Type B pancreatic cell (in vitro differentiated cells): ENCODE results near the gene MAP4K5. TPM values are rescaled to one million over a fixed set of nuclear protein-coding genes. Genes with fewer than 3 reads are reported as not detected.

Experiments
- DNase-seq: peaks from one replicate; pipeline ENCODE4 v3.0.0; 2021; ENCODE audit warnings: mixed read lengths; ENCODE audit not compliant: unreplicated experiment; ENCODE audit errors: extremely low spot score
- H3K27ac Mint-ChIP-seq: 2 replicates; pipeline ENCODE4 v1.8.0; 2021; ENCODE audit warnings: mild to moderate bottlenecking, mixed read lengths
- H3K27me3 Mint-ChIP-seq: 2 replicates; pipeline ENCODE4 v1.8.0; 2021; ENCODE audit warnings: mixed read lengths
- H3K36me3 Mint-ChIP-seq: 2 replicates; pipeline ENCODE4 v1.8.0; 2021; ENCODE audit warnings: mixed read lengths
- H3K4me1 Mint-ChIP-seq: one replicate; pipeline ENCODE4 v1.8.0; 2021; ENCODE audit warnings: mixed read lengths; ENCODE audit not compliant: unreplicated experiment
- H3K4me3 Mint-ChIP-seq: 2 replicates; pipeline ENCODE4 v1.8.0; 2021; ENCODE audit warnings: mild to moderate bottlenecking, mixed read lengths
- H3K9me3 Mint-ChIP-seq: 2 replicates; pipeline ENCODE4 v1.8.0; 2021; ENCODE audit warnings: mixed read lengths
- CTCF ChIP-seq: fragments of 200-600 bp; sonication (generic); conservative IDR thresholded peaks from 2 replicates; pipeline ENCODE4 v1.5.0; 2021; ENCODE audit warnings: antibody characterized with exemption, mild to moderate bottlenecking
- total RNA-seq: library from RNA; stranded (reverse); gene quantifications from 2 replicates; pipeline ENCODE4 v1.2.1, GENCODE V29; 2021; ENCODE audit warnings: low replicate concordance

MAP4K5 gene
- total RNA-seq, 1 donor from 2014 or later, result 58.4 TPM

DNA sequence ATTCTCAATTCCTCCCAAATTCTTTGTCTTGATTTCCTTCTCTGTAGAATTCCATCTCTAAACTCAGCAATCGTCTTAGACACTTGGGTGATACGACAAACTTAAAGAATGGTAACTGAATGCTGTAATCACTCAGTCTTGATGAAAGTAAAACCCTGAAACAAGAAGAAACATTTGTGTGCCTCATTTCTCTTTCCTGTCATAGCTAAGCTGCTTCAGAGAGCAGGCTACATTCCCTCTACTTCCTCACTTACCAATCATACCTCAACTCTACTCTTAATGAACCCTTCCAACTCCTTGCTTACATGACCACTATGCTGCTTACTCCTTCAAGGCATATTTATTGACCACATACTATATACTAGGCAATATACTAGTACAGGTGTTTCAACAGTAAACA lies 8.3 kb downstream of the MAP4K5 start:
- Mint-ChIP-seq H3K4me3 (no peak overlapping the region), H3K9me3 (peaks cover 4% of the 10 kb centered on the region)

GRCh38 chr14:50523271-50524041 lies 8.9 kb downstream of the MAP4K5 start:
- peaks cover 28% of the 10 kb centered on the region for H3K36me3 Mint-ChIP-seq
- H3K27ac Mint-ChIP-seq, result peak overlapping the region; percentile 1

More for the DNA sequence above, 8.3 kb downstream of the MAP4K5 start:
- H3K27me3 Mint-ChIP-seq, result no peaks in the 10 kb centered on the region
- H3K36me3 Mint-ChIP-seq, result peaks cover 28% of the 10 kb centered on the region
- peak overlapping the region; percentile 7 for H3K27ac Mint-ChIP-seq
- no peak for DNase-seq
- peaks cover 52% of the 10 kb centered on the region for H3K4me1 Mint-ChIP-seq
- TF ChIP-seq CTCF, result no peak

GRCh38 chr14:50521912-50522341 lies 10.4 kb downstream of the MAP4K5 start:
- no peaks in the 10 kb centered on the region for H3K27me3 Mint-ChIP-seq
- no peak for TF ChIP-seq CTCF
- no peak for DNase-seq
- H3K4me1 Mint-ChIP-seq, result peaks cover 47% of the 10 kb centered on the region
- H3K4me3 Mint-ChIP-seq, result no peak overlapping the region
- peaks cover 28% of the 10 kb centered on the region for H3K36me3 Mint-ChIP-seq
- peaks cover 4% of the 10 kb centered on the region for H3K9me3 Mint-ChIP-seq
- H3K27ac Mint-ChIP-seq, result peak overlapping the region; percentile 22

More at GRCh38 chr14:50523271-50524041, 8.9 kb downstream of the MAP4K5 start:
- Mint-ChIP-seq H3K9me3 (peaks cover 4% of the 10 kb centered on the region), H3K27me3 (no peaks in the 10 kb centered on the region), H3K4me1 (peaks cover 49% of the 10 kb centered on the region), H3K4me3 (no peak overlapping the region)
- TF ChIP-seq CTCF, result no peak
- DNase-seq, result no peak

- DNase-seq, result no peak
- Mint-ChIP-seq H3K27ac (peak overlapping the region; percentile 22), H3K4me3 (no peak overlapping the region), H3K36me3 (peaks cover 28% of the 10 kb centered on the region), H3K27me3 (no peaks in the 10 kb centered on the region), H3K4me1 (peaks cover 43% of the 10 kb centered on the region), H3K9me3 (peaks cover 4% of the 10 kb centered on the region)
- no peak for TF ChIP-seq CTCF
These were observed 11.2 kb downstream of the MAP4K5 start for GRCh38 chr14:50520947-50521815.

GRCh38 chr14:50516091-50516490 lies 16.3 kb downstream of the MAP4K5 start:
- Mint-ChIP-seq H3K27me3 (no peaks in the 10 kb centered on the region), H3K4me3 (no peak overlapping the region), H3K9me3 (no peaks in the 10 kb centered on the region), H3K27ac (no peak overlapping the region), H3K4me1 (peaks cover 6% of the 10 kb centered on the region), H3K36me3 (peaks cover 4% of the 10 kb centered on the region)
- no peak for DNase-seq
- TF ChIP-seq CTCF, result no peak
